ENCODE data around the gene VLDLR.

- TF ChIP-seq CTCF (IDR thresholded peaks at IDR 0.05) (no peak), POLR2A (IDR thresholded peaks at IDR 0.05; ENCODE audit: low read depth) (no peak)
These were observed 16.3 kb upstream of the VLDLR start for GRCh38 chr9:2605246-2605645.
